Stimulated activated CD8-positive, alpha-beta memory T cell treated with anti-CD3 and anti-CD28 coated beads, Interleukin-15, amount 100 ng/mL, for 24 hours (primary cell): ENCODE measurements around the gene ANO7.

Source experiments
- DNase-seq: peaks from one replicate; pipeline ENCODE4 v3.0.0-alpha.2; 2020; ENCODE audit warnings: low read depth

Gene ANO7

DNA sequence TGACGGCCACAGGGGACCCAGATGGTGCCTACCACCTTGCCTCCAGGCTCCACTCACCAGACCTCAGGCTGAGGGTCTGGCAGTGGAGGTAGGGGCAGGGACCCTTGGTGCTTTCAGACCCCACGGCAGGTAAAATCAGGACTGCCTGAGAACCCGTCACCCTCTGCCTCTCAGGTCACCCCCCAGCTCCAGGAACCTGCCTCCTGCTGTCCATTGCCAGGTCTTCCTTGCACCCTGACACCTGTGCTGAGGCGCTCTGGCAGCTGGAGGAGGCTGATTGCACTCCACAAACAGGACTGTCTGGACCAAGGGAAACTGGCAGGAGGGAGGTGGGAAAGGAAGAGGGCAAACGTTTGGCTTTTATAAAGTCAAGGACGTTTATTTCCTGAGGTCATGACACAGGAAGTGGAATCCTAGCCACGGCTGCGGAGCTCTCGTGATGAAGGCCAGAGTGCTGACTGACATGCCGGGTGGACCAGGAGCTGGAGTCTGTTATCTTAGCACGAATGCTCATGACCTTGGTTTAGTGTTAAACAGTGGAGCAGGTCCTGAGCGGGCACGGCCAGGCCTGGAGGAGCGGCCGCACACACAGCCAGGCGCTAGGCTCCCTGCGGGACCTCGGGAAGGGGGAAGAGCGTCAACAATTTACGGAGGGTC, 40.5 kb downstream of the ANO7 start:
- DNase-seq = no peak

DNA sequence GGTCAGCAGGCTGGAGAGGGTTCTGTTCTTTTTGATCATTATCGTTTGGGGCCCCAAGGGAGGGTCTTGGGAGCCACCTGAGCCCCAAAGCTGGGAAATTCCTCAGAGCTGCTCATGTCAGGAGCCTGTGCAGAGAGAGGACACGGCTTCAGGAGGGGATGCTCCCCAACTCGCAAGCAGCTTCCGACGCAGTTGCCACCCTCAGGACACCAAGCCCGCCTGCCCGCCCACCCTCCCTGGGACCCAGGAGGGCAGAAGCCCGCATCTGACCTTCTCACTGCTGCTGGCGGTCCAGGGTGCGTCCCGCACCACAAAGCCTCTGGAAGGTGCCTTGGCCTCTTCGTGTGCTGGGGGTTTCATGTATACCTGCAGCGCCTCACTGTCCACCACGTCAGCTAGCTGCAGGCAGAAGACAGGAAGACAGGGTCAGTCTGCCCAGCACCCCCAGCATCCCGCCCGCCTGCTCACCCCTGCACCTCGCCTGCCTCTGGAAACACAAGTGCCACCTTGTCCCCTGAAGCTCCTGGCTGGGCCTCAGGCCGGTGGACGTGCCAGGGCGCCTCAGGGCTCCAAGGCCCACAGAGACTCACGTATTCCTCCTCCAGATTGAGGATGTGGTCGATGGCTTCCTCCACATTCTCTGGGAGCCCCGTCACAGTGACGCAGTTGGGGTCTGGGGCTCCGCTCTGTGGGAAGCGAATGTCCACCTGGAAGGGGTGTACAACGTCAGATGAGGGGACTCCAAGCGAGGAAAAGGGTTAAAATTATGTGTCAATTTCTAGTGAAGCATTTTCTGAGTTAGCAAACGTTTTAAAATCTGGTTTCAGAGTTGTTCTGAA, 41.3 kb downstream of the ANO7 start:
- DNase-seq = no peak

DNA sequence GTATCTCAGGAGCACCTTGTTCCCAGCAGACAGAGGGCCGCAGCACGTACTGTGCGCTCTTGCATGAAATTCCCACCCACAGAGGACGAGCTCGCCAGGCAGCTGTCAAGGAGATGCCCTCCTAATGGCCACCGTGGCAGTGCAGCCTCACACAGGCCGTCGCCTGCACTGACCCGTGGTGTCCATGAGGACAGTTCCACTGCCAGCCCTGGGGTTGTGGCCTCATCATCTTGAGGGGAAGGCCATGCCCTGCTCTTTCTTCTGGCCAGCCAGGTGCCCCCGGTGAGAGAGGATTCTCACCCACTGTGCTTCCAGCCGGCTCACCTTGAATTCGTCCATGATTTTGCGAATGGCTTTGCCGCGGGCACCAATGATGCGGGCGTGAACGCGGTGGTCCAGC, 42.0 kb downstream of the ANO7 start:
- DNase-seq = no peak

DNA sequence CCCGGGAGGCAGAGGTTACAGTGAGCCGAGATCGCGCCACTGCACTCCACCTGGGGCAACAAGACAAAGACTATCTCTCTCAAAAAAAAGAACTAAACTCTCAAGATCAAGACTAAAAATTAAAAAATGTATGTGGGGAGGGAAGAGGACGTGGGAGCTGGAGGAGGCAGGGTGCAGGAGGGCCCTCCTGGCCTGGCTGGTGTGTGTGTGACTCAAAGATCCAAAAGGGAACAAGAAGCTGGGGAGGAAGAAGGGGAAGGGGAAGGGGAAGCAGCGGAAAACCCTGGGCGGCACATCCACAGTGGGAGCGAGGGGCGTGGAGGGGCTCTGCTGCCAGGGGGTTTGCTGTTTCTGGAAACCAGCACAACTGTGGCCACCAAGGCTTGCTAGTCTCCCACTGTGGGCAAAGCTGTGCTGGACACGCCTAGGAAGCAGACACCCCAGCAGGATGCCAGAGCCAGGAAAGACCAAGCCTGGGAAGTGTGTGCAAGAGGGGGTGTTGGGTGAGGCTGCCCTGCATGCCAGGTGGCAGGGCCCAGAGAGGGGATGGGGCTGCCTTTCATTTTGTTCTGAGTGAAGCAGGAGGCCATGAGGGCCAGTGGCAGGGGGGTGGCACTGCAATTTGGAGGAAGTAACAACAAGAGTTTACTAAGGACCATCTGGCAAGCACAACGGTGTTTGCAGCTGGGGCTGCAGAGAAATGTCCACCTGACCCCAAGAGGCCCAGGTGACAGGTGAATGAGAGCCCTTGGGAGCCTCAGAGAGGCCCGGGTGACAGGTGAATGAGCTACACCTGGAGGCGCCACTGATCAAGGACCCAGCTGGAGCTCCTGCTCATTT, 44.5 kb downstream of the ANO7 start:
- DNase-seq = no peak

DNA sequence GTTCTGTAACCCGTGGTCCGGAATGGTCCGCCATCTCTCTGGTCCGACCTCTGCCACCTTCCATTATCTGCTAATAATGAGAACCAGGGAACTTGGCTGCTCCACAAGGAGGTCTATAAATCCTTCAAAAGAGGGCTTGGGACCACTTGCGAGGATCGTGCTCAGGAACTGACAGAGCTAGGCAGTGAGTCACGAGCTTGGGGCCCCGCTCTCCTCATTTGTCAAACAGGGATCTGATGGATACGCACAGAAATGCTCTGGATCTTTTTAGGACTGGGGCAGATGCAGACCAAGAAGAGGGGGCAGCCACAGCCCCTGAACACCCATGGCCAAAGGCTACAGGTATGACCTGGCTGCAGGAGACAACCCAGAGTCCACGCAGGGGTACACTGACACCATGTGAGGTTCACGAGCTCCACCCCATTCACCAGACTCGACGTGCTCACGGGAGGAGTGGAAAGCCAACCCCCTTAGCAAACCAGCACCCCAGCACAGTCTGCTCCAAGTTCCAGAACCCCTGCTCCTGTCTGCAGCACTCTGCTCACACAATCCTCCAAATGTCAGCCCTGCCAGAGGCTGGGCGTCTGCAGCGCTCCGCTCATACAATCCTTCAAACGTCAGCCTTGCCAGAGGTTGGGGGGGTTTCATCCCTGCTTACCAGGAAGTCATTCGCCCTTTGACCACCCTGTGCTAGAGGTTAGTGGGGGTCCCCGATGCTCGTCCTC, 45.8 kb downstream of the ANO7 start:
- DNase-seq = no peak

DNA sequence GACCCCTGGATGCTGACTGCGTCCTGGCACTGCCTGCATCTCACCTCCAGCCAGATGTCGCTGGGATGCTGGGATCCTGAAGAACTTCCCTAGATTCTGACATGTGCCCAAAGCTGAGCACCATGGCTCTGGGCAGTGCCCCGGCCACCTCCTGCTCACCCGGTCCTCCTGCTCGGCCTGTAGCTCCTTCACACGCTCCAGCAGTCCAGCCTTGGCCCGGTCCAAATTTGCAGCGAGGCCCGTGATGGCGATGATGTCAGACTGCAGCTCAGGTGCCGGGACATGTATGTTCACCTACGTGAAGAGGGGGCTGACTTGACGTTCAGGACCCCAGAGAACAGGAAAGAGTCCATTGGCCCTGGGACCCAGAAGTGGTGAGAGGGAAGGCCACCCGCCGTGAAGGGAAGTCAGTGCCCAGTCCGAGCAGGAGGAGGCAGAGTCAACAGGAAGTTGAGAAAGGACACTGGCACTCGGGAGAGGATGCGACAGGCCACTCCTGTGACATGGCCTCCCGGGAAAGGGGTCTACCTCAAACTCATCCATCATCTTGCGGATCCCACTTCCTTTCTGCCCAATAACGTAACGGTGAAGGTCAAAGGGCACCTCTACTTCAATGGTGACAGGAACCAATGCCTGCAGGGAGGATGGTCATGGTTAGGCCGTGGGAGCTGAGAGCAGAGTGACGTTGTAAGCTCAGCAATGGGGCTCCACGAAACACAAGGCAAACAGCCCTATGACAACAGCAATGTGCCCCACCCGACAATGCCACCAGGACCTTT, 46.7 kb downstream of the ANO7 start:
- no peak for DNase-seq

DNA sequence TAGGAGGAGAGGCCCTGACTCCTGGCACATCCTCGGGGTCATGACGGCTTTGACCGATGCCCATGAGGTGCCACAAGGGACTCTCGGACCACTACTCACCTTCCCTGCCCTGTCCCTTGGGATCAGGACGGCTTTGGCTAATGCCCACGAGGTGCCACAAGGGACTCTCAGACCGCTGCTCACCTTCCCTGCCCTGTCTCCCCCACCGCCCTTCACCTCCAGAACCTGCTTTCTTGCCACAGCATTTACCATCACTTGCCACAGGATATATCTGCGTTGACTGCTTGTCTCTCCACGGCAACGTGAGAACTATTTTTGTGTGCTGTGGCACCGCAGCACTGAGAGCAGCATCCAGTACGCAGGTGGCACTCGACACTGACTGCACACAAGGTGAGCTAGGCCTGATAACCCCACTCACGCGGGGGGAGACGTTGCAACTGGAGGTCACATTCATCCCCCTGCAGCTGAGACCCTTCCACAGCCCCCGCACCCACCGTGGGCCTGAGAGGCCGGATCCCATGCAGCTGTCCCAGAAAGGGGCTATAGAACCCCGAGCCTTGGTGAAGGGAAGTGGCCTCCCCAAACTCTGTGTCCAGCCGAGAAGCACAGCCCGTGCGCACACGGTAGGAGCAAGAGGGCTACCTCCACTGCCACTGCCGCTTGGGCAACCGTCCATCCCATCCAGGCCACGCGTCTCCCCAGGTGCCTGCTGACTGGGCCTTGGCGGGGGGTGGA, 47.5 kb downstream of the ANO7 start:
- DNase-seq = no peak

DNA sequence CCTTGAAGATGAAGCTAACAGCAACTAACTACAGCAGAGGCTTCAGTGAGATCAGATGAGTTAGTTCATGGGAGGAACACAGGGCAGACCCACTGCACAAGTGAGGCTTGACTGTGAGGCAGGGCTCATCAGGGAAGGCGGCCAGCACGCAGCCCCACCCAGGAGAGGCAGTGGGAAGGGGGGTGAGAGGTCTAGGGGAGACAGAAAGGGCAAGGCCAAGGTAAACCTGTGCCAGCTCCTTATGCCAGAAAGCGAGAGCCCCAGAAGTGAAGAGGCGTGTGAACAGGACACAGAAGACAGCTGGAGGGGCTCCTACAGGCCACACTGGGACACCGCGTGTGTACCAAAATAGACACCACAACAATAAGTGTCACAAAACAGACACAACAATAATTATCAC, 48.6 kb downstream of the ANO7 start:
- DNase-seq = no peak

DNA sequence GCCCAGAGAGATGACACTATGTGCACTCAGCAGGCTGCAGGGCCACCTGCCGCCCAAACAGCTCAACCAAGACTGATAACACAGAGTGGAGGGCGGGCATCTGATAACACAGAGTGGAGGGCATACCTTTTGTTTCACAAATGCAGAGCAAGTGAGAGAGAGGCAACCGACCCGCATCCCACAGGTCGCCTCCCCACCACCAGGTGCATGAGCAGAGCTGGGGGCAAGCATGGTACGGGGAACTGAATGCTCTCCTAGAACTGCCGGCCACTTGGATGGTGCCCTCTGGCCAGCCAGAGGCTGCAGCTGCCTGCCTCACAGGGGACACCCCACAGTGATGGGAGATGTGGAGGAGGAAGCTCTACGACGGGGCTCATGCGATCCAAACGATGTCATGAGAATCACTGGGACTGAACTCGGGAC, 49.5 kb downstream of the ANO7 start:
- no peak for DNase-seq

DNA sequence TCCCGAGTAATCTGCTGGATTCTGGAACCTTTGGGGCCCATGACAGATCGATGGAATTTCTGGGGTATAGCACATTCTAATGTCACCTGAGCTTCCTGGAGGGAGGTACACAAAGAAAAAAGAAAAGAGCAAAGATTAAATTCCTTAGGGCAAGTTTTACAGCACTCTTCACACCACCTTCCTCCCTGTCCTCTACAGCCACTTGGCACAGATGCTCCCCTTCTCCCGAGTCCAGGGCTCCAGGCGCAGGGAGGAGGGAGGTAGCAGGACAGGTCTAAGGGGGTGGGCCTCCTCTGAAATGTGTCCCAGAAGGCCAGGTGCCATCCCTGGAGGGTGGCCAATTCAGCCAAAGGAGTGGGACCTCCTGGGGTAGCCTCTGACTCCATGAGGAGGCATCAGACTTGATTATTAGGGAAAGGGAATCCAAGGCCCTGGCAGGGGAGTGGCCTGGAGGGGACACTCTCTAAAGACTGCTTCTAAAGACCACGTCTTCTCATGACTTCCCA, 50.3 kb downstream of the ANO7 start:
- DNase-seq = no peak

DNA sequence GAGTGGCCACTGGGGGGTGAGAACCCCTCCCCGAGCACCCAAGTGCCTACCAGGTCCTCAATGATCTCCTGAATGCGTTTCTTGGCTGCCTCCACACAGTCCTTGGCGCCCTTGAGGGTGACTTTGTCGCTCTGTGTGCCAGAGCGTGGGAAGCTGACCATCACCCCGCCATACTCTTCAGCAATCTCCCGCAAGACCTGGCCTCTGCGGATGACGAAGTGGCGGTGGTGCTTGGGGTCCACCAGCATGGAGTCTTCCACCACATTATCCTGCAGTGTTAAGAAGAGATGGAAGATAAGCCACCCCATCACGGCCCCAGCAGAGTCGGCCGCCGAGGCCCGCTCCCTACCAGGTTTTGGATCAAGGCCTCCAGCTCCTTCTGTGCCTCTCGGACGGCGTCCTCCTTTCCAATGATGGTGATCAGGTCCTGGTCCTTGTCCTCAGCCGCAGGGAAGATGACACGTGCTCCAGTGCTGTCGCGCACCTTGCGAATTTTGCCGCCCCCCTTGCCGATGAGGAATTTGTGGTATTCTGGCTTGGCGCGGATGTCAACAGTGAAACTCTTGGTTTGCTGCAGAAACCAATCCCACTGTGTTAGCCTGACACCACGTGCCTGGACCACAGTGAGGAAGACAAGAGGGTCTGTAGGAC, 51.2 kb downstream of the ANO7 start:
- no peak for DNase-seq

DNA sequence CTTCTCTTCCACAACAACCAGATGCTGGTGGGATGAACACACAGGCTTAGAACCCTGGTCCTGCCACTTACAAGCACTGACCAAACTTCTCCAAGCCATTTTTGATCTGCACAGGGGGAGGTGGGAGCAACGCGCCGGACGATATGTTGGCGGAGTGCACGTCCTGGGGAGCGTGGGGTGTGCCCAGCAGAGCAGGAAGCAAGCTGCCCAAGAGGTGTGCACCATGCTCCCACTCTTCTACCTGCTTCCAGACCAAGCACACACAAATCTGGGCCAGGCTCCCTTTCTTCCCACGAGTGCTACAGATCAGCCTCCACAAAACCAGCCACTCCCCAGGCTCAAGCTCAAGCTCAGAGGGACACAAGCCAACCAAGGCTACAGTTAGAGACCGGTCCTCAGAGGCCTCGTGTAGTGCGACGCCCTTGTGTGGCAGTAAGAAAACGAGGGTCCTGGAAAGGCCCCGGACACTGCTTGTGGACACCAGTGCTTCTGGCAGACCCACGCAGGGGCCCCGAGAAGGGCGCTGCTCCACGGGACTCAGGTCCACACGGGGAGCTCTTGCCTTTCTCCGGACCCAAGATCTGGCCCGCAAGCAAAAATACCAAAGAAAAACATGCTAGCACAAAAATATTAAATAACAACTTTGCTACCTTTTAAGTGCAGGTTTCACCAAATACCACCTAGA, 52.0 kb downstream of the ANO7 start:
- no peak for DNase-seq

DNA sequence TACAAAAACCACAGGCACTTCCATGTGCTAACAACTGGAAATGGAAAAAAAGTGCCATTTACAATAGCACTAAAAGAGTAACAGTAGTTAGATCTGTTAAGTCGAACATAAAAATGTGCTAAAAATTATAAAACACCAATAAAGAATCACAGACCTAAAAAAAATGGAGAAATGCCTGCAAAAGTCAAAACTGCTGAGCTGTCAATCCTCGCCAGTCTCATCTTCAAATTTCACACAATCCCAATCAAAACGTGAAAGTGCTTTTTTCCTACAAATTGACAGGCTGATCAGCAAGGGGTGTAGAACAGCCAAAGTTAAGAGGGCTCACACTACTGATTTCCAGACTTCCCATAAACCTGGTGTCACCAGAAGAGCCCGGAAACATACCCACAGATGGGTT, 53.2 kb downstream of the ANO7 start:
- no peak for DNase-seq

DNA sequence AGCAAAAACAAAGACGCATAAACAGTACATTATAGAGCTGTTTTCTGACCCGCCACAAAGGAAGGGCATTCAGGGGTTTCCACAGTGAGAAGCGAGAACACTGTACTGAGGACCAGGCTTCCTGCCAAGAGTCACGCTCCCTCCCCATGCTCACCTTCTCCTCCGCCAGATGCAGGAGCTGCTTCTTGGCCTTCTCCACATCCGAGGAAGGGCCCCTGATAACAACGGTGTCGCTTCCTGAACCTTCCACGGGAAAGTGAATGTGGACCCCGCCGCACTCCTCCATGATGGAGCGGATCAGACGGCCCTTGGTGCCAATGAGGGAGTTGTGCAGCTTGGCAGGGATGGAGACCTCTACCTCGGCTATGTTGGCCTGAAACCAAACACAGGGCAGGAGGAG, 53.8 kb downstream of the ANO7 start:
- DNase-seq = no peak

DNA sequence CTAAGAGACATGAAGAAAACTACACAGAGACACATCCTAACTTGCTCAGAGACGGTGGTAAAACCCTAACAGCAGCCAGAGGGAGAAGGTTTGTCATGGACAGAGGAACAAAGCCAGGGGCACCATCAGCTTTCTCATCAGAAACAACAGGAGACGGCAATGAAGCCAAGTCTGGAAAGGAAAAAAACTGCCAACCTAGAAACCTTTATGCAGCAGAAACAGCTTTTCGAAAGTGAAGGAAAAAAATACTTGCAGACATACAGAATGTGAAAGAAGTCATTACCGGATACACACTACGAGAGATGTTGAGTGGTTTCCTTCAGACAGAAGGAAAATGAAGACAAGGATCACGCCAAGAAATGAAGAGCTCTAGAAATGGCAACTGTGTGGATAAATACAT, 55.9 kb downstream of the ANO7 start:
- no peak for DNase-seq

DNA sequence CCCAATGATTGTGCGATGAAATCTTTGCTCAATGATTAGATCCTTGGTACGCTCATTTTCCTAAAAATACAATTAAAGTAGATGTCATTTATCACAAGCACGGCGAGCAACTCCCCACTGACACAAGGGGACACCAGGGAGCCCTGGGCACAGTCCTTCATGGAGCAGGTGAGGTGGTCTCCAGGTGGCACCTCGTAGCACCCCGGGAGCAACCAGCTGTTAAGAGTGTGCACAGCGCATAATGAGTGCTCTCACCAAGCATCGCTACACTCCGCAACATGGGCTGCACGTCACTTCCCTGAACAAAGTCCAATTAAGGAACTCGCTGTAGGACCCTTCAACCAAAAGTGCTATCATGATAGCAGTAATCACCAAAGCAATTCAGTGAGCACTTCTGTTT, 59.8 kb downstream of the ANO7 start:
- no peak for DNase-seq

DNA sequence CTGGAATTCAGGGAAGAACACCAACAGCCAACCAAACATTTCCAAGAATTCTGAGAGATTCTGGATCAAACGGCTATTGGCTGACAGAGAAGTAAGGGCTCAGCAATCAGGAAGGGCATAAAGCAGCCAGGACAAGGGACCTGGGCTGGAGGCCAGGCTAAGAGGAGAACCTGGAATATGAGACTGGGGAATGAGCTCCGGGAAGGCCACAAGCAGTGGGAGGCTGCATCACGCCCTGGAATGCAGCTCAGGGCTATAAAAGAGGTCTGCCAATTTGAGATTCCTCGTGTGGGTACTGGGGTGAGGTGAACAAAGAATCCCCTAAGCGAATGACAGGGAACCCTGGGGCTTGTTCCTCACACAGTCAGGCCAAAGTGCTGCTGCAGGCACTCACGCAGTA, 60.4 kb downstream of the ANO7 start:
- no peak for DNase-seq

DNA sequence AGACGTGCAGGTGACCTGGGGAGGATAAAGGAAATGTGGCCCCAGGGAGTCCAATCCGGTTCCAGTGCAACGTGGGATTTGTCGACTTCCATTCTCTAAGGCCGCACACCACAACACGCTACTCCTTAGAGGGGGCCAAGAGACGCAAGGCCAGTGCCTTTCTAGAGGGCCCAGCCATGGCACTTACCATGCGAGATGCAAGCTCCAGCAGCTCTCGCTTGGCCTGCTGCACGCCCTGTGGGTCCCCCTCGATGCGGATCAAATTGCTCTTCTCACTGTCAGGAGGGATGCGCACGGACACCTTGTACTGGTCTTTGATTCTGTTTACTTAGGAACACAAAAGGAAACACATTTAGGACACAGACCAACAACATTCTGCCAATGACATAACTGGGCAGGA, 61.2 kb downstream of the ANO7 start:
- DNase-seq = no peak

DNA sequence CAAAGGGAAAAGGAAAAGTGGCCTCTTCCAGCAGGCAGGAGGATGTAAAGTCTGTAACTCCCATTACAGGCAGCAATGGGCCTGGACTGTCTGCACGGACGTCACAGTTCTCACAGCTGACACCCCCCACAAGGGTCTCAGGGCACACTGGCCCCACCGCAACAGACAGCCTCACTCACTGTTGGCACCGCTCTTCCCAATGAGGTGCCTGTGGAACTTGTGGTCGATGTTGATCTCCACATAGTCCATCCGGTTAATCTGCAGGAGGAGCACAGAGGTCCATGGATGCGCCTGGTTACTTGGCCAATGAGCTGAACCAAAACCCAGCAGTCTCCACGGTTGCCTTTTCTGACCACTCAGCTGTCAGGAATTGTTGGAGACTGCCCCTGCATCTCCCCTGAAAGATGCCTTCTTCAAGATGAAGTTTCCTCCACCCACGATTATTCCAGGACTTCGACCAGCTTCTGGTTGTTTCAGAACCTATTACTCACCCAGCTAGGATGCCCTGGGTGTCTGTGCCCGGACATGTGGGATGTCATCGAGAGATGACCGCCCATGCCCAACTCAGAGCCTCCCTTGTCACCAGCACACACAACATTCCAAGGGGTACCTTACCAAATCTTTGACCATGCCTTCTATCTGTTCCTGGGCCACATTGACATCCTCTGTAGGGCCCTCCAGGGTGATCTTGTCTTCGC, 64.5 kb downstream of the ANO7 start:
- no peak for DNase-seq
